Ishikawa (cell line): ENCODE data around the gene SNX1.

Experiments
- CREB1 ChIP-seq: IDR thresholded peaks from 2 replicates; pipeline ENCODE4 v1.6.1; 2012; ENCODE audit warnings: low read depth
- EP300 ChIP-seq: IDR thresholded peaks from 2 replicates; pipeline ENCODE4 v1.6.1; 2012; ENCODE audit warnings: borderline replicate concordance
- RAD21 ChIP-seq: IDR thresholded peaks from 2 replicates; pipeline ENCODE4 v1.6.1; 2012; ENCODE audit warnings: low read depth
- REST ChIP-seq: IDR thresholded peaks from 2 replicates; pipeline ENCODE4 v1.6.1; 2012; ENCODE audit warnings: low read depth, mild to moderate bottlenecking
- TAF1 ChIP-seq: IDR thresholded peaks from 2 replicates; pipeline ENCODE4 v1.6.1; 2012; ENCODE audit warnings: low read depth, mild to moderate bottlenecking
- TEAD4 ChIP-seq: IDR thresholded peaks from 2 replicates; pipeline ENCODE4 v1.6.1; 2012
- YY1 ChIP-seq: IDR thresholded peaks from 2 replicates; pipeline ENCODE4 v1.6.1; 2012; ENCODE audit warnings: low read depth
- TF ChIP-seq, protein P1 (sequence below): IDR thresholded peaks from 2 replicates; pipeline ENCODE4 v1.6.1; 2012

GRCh38 chr15:64092864-64093626, 2.7 kb upstream of the SNX1 start:
- TF ChIP-seq TAF1 (no peak; the same call in 1 of the 2 replicates), YY1 (no peak), CREB1 (no peak), EP300 (no peak), REST (no peak), TEAD4 (no peak), RAD21 (no peak)
- TF ChIP-seq, protein P1, sequence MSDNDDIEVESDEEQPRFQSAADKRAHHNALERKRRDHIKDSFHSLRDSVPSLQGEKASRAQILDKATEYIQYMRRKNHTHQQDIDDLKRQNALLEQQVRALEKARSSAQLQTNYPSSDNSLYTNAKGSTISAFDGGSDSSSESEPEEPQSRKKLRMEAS: no peak; the same call in 1 of the 2 replicates
